ENCODE measurements around the gene CFAP70.

- TF ChIP-seq POLR2A (IDR thresholded peaks at IDR 0.05), result peak; percentile 76 to 81
- TF ChIP-seq CTCF (IDR thresholded peaks at IDR 0.05), result peak in 1 of 4 experiments; percentile 30
- TF ChIP-seq EP300 (IDR thresholded peaks at IDR 0.05), result no peak
- peak; percentile 90 for TF ChIP-seq POLR2AphosphoS5 (IDR thresholded peaks at IDR 0.05)
Observed at GRCh38 chr10:73246646-73247508, 111.8 kb downstream of the CFAP70 start, which contains the start of gene DNAJC9.

Data from gastroesophageal sphincter (tissue), 3 donors.